ENCODE results near the gene GALNT9. TPM values are rescaled to one million over a fixed set of nuclear protein-coding genes. Genes with fewer than 3 reads are reported as not detected.
"Not testable (repeated sequence)": the region's sequence is repeated elsewhere in the genome, so short reads cannot be mapped to it uniquely, and the experiment has no call there.

The GALNT9 gene
- total RNA-seq, 1 donor from 2014 or later, result not detected

DNA sequence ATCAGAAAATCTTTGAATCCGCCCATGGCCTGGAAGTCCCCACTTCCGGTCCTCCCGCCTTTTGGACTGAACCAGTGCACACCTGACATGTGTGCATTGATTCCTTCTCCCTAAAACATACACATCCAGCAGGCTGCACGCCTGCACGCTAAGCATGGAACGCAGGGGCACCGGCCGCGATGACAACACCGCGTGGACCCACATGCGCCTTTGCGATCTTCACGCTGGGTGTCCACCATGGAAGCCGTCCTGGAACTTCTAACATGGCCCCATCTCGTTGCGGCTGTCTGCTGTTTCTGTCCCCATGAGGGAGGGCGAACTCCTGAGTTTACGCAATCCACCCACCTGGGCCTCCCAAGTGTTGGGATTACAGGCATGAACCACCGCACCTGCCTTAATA, 73.7 kb downstream of the GALNT9 start:
- FAIRE-seq, result no peak

DNA sequence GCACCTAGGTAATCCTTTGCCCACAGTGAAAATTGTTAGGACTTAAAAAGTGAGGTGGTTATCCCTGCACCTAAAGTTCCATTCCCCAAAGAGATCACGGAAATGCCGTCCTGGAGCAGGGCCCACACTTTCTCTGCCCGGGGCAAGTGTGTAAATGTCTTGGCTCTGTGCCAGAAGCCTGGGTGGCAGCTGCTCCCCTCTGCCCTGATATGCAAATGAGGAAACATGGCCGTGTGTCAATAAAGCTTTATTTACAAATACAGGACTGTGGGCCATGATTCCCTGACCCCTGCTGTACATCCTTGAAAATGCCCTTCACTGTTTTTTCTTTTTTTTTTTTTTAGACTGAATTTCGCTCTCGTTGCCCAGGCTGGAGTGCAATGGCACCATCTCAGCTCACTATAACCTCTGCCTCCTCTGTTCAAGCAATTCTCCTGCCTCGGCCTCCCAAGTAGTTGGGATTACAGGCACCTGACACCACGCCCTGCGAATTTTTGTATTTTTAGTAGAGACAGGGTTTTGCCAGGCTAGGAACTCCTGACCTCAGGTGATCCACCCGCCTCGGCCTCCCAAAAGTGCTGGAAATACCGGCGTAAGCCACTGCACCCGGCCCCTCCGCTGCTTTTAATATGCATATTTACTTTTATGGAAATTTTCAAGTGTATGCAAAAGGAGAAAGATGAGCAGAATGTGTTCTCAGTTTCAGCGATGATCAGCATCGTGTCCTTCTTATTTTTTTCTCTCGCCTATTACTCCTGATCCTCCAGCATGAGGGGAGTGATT, 75.5 kb downstream of the GALNT9 start:
- DNase-seq (ENCODE audit: low read depth) (no peak), FAIRE-seq (no peak)
- Histone ChIP-seq H3K27me3 (ENCODE audit: control insufficient read depth, insufficient read depth, low read length) (no peaks in the 10 kb centered on the region), H3K4me3 (ENCODE audit: low read depth, low read length) (no peak overlapping the region), H3K36me3 (ENCODE audit: control insufficient read depth, insufficient read depth, low read length) (no peaks in the 10 kb centered on the region)
- TF ChIP-seq, protein P1, sequence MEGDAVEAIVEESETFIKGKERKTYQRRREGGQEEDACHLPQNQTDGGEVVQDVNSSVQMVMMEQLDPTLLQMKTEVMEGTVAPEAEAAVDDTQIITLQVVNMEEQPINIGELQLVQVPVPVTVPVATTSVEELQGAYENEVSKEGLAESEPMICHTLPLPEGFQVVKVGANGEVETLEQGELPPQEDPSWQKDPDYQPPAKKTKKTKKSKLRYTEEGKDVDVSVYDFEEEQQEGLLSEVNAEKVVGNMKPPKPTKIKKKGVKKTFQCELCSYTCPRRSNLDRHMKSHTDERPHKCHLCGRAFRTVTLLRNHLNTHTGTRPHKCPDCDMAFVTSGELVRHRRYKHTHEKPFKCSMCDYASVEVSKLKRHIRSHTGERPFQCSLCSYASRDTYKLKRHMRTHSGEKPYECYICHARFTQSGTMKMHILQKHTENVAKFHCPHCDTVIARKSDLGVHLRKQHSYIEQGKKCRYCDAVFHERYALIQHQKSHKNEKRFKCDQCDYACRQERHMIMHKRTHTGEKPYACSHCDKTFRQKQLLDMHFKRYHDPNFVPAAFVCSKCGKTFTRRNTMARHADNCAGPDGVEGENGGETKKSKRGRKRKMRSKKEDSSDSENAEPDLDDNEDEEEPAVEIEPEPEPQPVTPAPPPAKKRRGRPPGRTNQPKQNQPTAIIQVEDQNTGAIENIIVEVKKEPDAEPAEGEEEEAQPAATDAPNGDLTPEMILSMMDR (IDR thresholded peaks at IDR 0.05; ENCODE audit: insufficient read depth, low read length, severe bottlenecking), result no peak

More for the DNA sequence above, 73.7 kb downstream of the GALNT9 start:
- Histone ChIP-seq H3K4me3 (ENCODE audit: low read depth, low read length) (no peak overlapping the region), H3K36me3 (ENCODE audit: control insufficient read depth, insufficient read depth, low read length) (no peaks in the 10 kb centered on the region), H3K27me3 (ENCODE audit: control insufficient read depth, insufficient read depth, low read length) (no peaks in the 10 kb centered on the region)
- DNase-seq (ENCODE audit: low read depth), result no peak
- TF ChIP-seq, protein P1 (IDR thresholded peaks at IDR 0.05; ENCODE audit: insufficient read depth, low read length, severe bottlenecking), result no peak

DNA sequence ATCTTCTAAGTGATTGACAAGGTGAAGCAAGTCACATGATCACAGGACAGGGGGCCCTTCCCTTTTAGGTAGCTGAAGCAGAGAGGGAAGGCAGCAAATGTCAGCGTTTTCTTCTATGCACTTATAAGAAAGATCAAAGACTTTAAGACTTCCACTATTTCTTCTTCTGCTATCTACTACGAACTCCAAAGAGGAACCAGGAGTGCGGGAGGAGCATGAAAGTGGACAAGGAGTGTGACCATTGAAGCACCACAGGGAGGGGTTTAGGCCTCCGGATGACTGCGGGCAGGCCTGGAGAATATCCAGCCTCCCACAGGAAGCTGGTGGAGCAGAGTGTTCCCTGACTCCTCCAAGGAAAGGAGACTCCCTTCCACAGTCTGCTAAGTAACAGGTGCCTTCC, 76.4 kb downstream of the GALNT9 start:
- H3K27me3 ChIP-seq (ENCODE audit: control insufficient read depth, insufficient read depth, low read length); FAIRE-seq; H3K36me3 ChIP-seq (ENCODE audit: control insufficient read depth, insufficient read depth, low read length); DNase-seq (ENCODE audit: low read depth); H3K4me3 ChIP-seq (ENCODE audit: low read depth, low read length): not testable (repeated sequence)

DNA sequence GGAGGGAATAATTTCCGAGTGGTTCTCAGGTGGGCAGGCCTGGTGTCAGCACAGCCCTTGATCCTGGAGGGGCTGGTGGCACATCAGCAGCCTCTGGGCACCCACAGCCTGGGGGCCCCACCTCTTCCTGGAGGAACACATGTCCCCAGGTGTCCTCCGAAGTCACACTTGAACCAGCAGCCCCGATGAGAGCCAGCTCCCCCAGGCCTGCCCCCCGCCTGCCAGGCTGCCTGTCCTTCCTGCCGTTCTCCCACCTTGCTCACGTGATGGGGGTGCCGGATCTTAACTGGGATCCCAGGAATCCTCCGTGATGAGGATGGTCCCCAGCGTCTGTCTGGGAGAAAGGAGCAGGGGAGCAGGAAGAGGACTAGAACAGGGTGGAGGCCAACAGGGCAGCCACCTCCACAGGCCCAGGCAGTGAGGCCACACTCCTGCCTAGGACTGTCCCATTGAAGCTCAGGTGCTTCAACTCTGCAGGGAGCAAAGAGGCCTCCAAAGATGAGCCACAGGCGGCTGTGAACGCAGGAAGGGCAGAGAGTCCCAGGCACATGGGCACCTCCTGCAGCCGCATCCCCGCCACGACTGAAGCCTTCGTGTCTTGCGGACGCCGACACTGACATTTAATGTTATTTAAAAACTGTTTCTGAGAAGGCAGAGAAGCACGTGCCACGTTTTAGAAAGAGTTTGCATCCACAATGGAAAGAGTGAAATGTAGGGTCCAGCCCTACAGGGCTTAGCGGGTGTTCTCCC, 77.5 kb downstream of the GALNT9 start:
- Histone ChIP-seq H3K4me3 (ENCODE audit: low read depth, low read length) (no peak overlapping the region), H3K27me3 (ENCODE audit: control insufficient read depth, insufficient read depth, low read length) (no peaks in the 10 kb centered on the region)
- no peak for FAIRE-seq

DNA sequence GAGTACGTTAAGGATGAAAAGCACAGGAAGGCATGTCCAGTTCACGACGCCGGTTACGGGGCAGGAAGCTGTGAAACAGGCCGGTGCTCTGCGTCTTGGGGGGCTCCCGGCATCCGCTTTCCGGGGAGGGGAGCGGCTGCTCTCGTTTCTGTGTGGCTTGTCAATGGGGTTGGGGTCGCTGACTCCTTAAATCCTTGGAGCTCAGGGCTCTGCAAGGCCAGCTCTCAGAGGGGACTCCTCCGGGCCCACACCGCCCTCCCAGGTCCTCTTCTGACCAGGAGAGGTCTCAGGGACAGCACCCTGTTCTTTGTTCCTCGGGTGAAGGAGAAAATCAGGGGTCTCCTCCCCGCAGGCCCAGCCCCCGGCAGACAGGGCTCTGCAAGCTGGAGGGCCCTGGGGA, 78.1 kb downstream of the GALNT9 start:
- no peak for DNase-seq (ENCODE audit: low read depth)
- TF ChIP-seq, protein P1 (IDR thresholded peaks at IDR 0.05; ENCODE audit: insufficient read depth, low read length, severe bottlenecking), result no peak
- H3K36me3 ChIP-seq (ENCODE audit: control insufficient read depth, insufficient read depth, low read length), result no peaks in the 10 kb centered on the region
- FAIRE-seq, result no peak
- H3K4me3 ChIP-seq (ENCODE audit: low read depth, low read length), result no peak overlapping the region
- H3K27me3 ChIP-seq (ENCODE audit: control insufficient read depth, insufficient read depth, low read length), result no peaks in the 10 kb centered on the region

More for the DNA sequence above, 77.5 kb downstream of the GALNT9 start:
- TF ChIP-seq, protein P1 (IDR thresholded peaks at IDR 0.05; ENCODE audit: insufficient read depth, low read length, severe bottlenecking), result no peak
- DNase-seq (ENCODE audit: low read depth), result no peak
- no peaks in the 10 kb centered on the region for H3K36me3 ChIP-seq (ENCODE audit: control insufficient read depth, insufficient read depth, low read length)

DNA sequence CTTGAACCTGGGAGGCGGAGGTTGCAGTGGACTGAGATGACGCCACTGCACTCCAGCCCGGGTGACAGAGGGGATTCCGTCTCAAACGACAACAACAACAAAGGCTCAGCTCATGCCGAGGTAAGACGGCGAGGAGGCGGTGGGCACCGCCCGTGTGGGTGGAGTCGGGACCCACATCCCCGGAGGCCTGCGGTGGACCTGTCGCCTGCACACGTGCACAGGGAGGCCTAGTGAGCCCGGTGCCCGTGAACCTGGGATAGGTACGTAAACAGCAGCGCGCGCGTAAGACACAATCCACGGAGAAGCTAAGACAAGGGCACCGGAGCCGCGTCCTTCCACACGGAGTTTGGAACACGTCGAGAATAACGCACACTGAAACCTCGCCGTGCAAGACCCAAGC, 78.7 kb downstream of the GALNT9 start:
- no peaks in the 10 kb centered on the region for H3K27me3 ChIP-seq (ENCODE audit: control insufficient read depth, insufficient read depth, low read length)
- no peak overlapping the region for H3K4me3 ChIP-seq (ENCODE audit: low read depth, low read length)
- TF ChIP-seq, protein P1 (IDR thresholded peaks at IDR 0.05; ENCODE audit: insufficient read depth, low read length, severe bottlenecking), result no peak
- FAIRE-seq, result no peak
- DNase-seq (ENCODE audit: low read depth), result no peak
- H3K36me3 ChIP-seq (ENCODE audit: control insufficient read depth, insufficient read depth, low read length), result no peaks in the 10 kb centered on the region
